ENCODE data around the gene EPHA4. TPM values are rescaled to one million over a fixed set of nuclear protein-coding genes. Genes with fewer than 3 reads are reported as not detected.

The EPHA4 gene
- total RNA-seq, 1 experiment from 2014 or later = 3.4 TPM

GRCh38 chr2:221601376-221601775 is 29.3 kb upstream of the EPHA4 start:
- Histone ChIP-seq H3K27ac (ENCODE audit: low read length) (no peak overlapping the region), H3K9me3 (ENCODE audit: control insufficient read depth, insufficient read depth, low read depth, low read length) (no peaks in the 10 kb centered on the region), H3K4me1 (ENCODE audit: control insufficient read depth, insufficient read depth, low read length) (no peaks in the 10 kb centered on the region), H3K4me3 (ENCODE audit: low read depth in 2 of 2, low read length in 2 of 2) (no peak overlapping the region), H3K27me3 (ENCODE audit: control insufficient read depth, insufficient read depth, low read length) (no peaks in the 10 kb centered on the region), H3K36me3 (ENCODE audit: control insufficient read depth, insufficient read depth, low read length) (no peaks in the 10 kb centered on the region)
- ChIA-PET POLR2A (no interaction called here), CTCF (no interaction called here)
- intact Hi-C loops (cut with micrococcal nuclease; ENCODE audit: unreplicated experiment) = no loop called here
- no peak for ATAC-seq
- no TSS peak for BruUV-seq (replicated peaks)
- in situ Hi-C loops (cut with HindIII; ENCODE audit: low pct_unique_long_range_greater_than_20kb, low sequenced_read_pairs) = no loop called here
- TF ChIP-seq CTCF (IDR thresholded peaks at IDR 0.05) (no peak), TCF7L2 (IDR thresholded peaks at IDR 0.05; ENCODE audit: low read depth, low read length) (no peak)
- DNase-seq (ENCODE audit: low read depth, low spot score) = no peak

- intact Hi-C loops (cut with micrococcal nuclease; ENCODE audit: unreplicated experiment) (no loop called here), in situ Hi-C loops (cut with HindIII; ENCODE audit: low pct_unique_long_range_greater_than_20kb, low sequenced_read_pairs) (no loop called here)
- no peaks in the 10 kb centered on the region for H3K36me3 ChIP-seq (ENCODE audit: control insufficient read depth, insufficient read depth, low read length)
- no peaks in the 10 kb centered on the region for H3K9me3 ChIP-seq (ENCODE audit: control insufficient read depth, insufficient read depth, low read depth, low read length)
- no TSS peak for BruUV-seq (replicated peaks)
- DNase-seq (ENCODE audit: low read depth, low spot score) (no peak), ATAC-seq (no peak)
- TF ChIP-seq POLR2AphosphoS5 (IDR thresholded peaks at IDR 0.05; ENCODE audit: low read depth, low read length) (no peak), TCF7L2 (IDR thresholded peaks at IDR 0.05; ENCODE audit: low read depth, low read length) (no peak), CTCF (IDR thresholded peaks at IDR 0.05) (no peak)
- H3K4me3 ChIP-seq (ENCODE audit: low read depth in 2 of 2, low read length in 2 of 2) = no peak overlapping the region
- POLR2A ChIA-PET = no interaction called here
- CTCF ChIA-PET = no interaction called here
- no peak overlapping the region for H3K27ac ChIP-seq (ENCODE audit: low read length)
- H3K27me3 ChIP-seq (ENCODE audit: control insufficient read depth, insufficient read depth, low read length) = no peaks in the 10 kb centered on the region
- H3K4me1 ChIP-seq (ENCODE audit: control insufficient read depth, insufficient read depth, low read length) = no peaks in the 10 kb centered on the region
These were observed 28.3 kb upstream of the EPHA4 start for GRCh38 chr2:221600388-221600787.

GRCh38 chr2:221596192-221596591 is 24.1 kb upstream of the EPHA4 start:
- H3K36me3 ChIP-seq (ENCODE audit: control insufficient read depth, insufficient read depth, low read length) = no peaks in the 10 kb centered on the region
- ChIA-PET POLR2A (no interaction called here), CTCF (no interaction called here)
- no peak for TF ChIP-seq SIN3A (IDR thresholded peaks at IDR 0.05; ENCODE audit: borderline replicate concordance, insufficient read depth, low read depth, low read length)
- no peak for TF ChIP-seq REST (IDR thresholded peaks at IDR 0.05; ENCODE audit: insufficient read depth in 1 of 2, low read depth in 2 of 2, low read length in 1 of 2)
- TF ChIP-seq POLR2AphosphoS5 (IDR thresholded peaks at IDR 0.05; ENCODE audit: low read depth, low read length) = no peak
- no peak for TF ChIP-seq TCF7L2 (IDR thresholded peaks at IDR 0.05; ENCODE audit: low read depth, low read length)
- no peak for TF ChIP-seq CTCF (IDR thresholded peaks at IDR 0.05)
- intact Hi-C loops (cut with micrococcal nuclease; ENCODE audit: unreplicated experiment) (no loop called here), in situ Hi-C loops (cut with HindIII; ENCODE audit: low pct_unique_long_range_greater_than_20kb, low sequenced_read_pairs) (no loop called here)
- no peak overlapping the region for H3K4me3 ChIP-seq (ENCODE audit: low read depth in 2 of 2, low read length in 2 of 2)
- H3K27me3 ChIP-seq (ENCODE audit: control insufficient read depth, insufficient read depth, low read length) = no peaks in the 10 kb centered on the region
- H3K4me1 ChIP-seq (ENCODE audit: control insufficient read depth, insufficient read depth, low read length) = no peaks in the 10 kb centered on the region
- no peak overlapping the region for H3K27ac ChIP-seq (ENCODE audit: low read length)
- ATAC-seq (no peak), DNase-seq (ENCODE audit: low read depth, low spot score) (no peak)
- no peaks in the 10 kb centered on the region for H3K9me3 ChIP-seq (ENCODE audit: control insufficient read depth, insufficient read depth, low read depth, low read length)
- no TSS peak for BruUV-seq (replicated peaks)

All from Panc1 (cell line).